Erythroblast (primary cell): ENCODE measurements around the gene MEOX2.

Experiments used
- DNase-seq, 2 experiments: peaks; one replicate each; lab custom pipeline; 2025; lab: John Stamatoyannopoulos, UW
- GATA1 ChIP-seq: IDR thresholded peaks from 2 replicates; pipeline ENCODE4 v1.6.1; 2011; ENCODE audit warnings: low read depth, mild to moderate bottlenecking, control low read depth, low read length, moderate library complexity
- POLR2A ChIP-seq: IDR thresholded peaks from 2 replicates; pipeline ENCODE4 v1.6.1; 2011; ENCODE audit warnings: mild to moderate bottlenecking, low read length

The MEOX2 gene

GRCh38 chr7:15581352-15581951 lies 105.0 kb downstream of the MEOX2 start:
- TF ChIP-seq GATA1 (no peak), POLR2A (no peak)
- no peak for DNase-seq

GRCh38 chr7:15580604-15581351 lies 105.7 kb downstream of the MEOX2 start:
- no peak for DNase-seq
- no peak for TF ChIP-seq GATA1
- no peak for TF ChIP-seq POLR2A

- TF ChIP-seq POLR2A: no peak
- no peak for DNase-seq
Observed at GRCh38 chr7:15577600-15577999, 108.9 kb downstream of the MEOX2 start.

- TF ChIP-seq GATA1 (no peak), POLR2A (no peak)
- DNase-seq: no peak
Observed at GRCh38 chr7:15571301-15571878, 115.1 kb downstream of the MEOX2 start.

GRCh38 chr7:15567652-15568051 lies 118.8 kb downstream of the MEOX2 start:
- TF ChIP-seq GATA1: no peak
- no peak for TF ChIP-seq POLR2A
- DNase-seq: no peak

GRCh38 chr7:15567036-15567435 lies 119.4 kb downstream of the MEOX2 start:
- no peak for DNase-seq
- TF ChIP-seq POLR2A (no peak), GATA1 (no peak)

GRCh38 chr7:15566476-15566875 lies 120.0 kb downstream of the MEOX2 start:
- TF ChIP-seq GATA1 (no peak), POLR2A (no peak)

GRCh38 chr7:15561835-15562234 lies 124.6 kb downstream of the MEOX2 start, which contains the start of gene AGMO:
AGMO (minus strand) TSS chr7:15562015.
- TF ChIP-seq POLR2A: no peak
- no peak for TF ChIP-seq GATA1
- DNase-seq: no peak

More at GRCh38 chr7:15566476-15566875, 120.0 kb downstream of the MEOX2 start:
- DNase-seq: no peak
